ENCODE results near the gene SMTNL2.
"Not testable (repeated sequence)": the region's sequence is repeated elsewhere in the genome, so short reads cannot be mapped to it uniquely, and the experiment has no call there.

Gene SMTNL2

DNA sequence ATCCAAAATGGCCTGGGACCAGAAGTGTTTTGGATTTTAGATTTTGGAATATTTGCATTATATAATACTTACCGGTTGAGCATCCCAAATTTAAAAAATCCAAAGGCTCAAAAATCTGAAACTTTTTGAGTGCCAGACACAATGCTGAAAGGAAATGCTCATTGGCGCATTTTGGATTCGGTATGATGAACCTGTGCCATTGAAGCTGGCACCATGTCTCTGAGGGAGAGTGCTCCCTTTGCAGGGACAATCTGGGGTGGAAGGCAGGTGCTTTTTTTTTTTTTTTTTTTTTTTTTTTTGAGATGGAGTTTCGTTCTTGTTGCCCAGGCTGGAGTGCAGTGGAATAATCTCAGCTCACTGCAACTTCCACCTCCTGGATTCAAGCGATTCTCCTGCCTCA, 17.7 kb downstream of the SMTNL2 start:
- DNase-seq (ENCODE audit: low read depth in 2 of 2), result no peak

DNA sequence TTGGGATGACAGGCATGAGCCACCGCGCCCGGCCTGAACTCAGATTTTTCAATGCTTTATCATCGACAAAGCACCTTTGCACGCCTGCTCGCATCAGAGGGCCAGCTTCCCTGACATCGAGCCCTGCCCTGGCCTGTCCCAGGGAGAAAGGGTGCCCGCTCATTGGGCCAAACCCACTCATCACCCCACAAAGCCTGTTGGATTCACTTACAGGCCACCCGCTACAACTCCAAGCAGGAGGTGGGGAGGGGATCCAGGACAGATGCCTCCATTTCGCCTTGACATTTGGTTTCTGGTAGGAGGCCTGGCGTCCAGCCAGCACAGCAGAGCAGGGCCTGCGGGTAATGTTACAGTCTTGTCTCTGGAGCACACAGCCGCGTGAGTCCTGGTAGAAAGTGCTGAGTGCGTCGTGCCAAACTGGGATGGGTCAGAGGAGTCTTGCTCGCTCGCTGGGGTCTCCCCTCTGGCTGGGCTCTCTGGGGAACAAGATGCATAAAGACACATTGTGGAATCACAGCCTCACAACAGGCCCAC, 19.8 kb downstream of the SMTNL2 start:
- no peak for DNase-seq (ENCODE audit: low read depth in 2 of 2)

DNA sequence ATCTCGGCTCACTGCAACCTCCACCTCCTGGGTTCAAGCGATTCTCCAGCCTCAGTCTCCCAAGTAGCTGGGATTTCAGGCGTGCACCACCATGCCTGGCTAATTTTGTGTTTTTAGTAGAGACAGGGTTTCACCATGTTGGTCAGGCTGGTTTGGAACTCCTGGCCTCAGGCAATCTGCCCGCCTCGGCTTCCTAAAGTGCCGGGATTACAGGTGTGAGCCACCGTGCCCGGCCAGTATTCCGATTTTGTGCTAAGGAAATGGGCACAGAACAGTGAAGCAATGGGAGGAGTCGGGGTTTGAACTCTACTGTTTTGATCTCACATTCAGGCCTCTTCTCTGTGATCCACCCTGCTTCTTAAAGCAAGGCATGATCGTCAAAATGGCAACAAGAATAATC, 20.4 kb downstream of the SMTNL2 start:
- DNase-seq (ENCODE audit: low read depth in 2 of 2), result not testable (repeated sequence)

DNA sequence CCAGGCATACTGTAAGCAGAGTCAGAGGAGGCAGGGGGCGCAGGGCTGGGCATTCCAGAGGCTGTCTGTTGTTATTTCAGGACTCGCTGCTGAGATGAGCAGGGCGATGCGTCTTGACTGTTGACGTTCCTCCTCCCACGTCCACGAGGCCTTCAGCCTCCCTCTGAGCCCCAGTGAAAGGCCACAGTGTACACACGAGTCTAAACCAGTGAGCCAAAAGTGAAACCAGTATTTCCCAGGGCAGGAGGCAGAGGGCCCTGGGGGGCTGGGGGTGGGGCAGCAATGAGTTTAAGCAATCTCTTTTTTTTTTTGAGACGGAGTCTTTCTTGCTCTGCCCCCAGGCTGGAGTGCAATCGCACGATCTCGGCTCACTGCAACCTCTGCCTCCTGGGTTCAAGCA, 21.5 kb downstream of the SMTNL2 start:
- DNase-seq (ENCODE audit: low read depth in 2 of 2), result no peak

DNA sequence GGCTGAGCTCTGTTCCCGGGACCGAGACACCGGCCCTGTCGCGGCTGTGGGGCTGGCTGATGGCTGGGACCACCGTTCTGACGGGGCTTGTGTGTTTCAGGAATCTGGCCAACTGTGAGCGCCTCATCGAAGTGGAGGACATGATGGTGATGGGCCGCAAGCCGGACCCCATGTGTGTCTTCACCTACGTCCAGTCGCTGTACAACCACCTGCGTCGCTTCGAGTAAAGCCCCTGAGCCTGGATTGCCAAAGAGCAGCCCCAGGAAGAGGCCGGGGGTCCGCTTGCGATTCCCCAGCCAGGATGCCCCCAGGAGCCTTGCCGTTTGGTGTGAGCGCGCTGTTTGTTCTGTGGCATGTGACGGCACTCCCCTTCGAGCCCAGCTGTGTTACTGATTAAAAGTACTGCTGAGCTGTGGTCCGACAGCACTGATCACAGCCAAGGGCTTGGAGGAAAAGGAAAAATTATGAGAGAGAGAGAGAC, 23.0 kb downstream of the SMTNL2 start:
- DNase-seq (ENCODE audit: low read depth in 2 of 2), result no peak

DNA sequence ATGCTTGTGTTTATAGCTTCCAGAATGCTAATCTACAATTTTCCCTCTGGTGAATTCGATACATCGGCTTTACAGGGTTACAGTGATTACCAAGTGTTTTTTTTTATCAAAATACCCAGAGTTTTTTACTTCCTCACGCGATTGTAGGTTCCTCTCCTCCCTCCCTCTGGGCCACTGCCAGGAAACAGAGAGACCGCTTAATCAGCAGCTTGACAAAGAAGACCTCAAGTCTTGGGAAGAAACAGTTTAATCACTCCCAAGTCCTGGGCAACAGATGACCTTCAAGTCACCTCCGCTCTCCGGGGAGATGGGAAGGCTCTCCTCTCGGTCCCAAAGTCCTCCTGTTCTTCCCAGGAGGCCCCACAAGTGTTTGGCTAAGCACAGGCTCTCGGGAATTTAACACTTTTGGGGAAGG, 23.5 kb downstream of the SMTNL2 start:
- DNase-seq (ENCODE audit: low read depth in 2 of 2), result no peak

DNA sequence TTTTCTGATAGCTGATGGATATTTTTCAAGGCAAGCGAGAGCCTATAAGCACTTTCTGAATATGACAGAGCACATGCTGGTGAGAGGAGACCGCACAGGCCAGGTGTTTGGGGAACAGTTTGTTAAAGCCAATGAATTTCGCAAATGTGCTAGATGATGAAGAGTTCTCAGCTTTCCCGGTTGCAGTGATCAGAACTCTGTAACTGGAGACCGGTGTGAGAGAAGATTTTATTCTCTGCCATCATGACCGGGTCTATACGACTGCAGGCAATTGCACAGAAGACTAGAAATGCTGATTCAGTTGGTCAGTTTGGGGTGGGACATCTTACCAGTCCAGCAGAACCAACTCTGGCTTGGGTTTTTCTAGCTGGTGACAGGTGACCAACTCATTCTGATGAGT, 25.4 kb downstream of the SMTNL2 start:
- no peak for DNase-seq (ENCODE audit: low read depth in 2 of 2)

DNA sequence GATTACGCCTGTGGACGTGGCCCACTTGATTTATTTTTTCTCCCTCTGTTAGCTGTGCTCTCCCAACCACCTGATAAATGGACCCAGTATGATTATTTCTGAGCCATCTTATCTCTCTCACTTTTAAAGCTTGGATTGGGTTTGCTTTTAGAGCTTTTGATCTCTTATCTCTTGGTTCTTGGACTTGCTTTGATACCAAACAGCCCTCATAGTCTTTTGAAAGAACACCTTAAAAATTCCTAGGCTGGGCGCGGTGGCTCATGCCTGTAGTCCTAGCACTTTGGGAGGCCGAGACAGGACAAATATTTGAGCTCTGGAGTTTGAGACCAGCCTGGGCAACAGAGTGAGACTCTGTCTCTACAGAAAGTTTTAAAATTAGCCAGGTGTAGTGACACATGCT, 25.8 kb downstream of the SMTNL2 start:
- DNase-seq (ENCODE audit: low read depth in 2 of 2), result no peak

DNA sequence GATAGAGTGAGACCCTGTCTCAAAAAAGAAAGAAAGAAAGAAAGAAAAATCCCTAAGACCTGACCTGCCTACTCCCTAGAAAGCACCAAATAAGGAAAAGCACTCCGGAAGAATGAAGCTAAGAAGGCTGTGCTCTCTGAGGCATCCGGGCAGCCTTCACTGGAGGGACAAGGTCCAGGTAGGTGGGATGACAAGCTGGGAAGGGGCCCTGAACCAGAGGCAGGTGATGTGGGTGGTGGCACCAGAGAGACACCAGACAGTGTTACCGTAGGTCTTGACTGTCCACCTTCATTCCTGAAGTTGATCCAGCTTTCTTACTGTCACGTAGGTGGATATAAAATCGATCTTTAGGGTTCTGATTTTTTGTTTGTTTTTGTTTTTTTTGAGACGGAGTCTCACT, 26.3 kb downstream of the SMTNL2 start:
- DNase-seq (ENCODE audit: low read depth in 2 of 2), result no peak

DNA sequence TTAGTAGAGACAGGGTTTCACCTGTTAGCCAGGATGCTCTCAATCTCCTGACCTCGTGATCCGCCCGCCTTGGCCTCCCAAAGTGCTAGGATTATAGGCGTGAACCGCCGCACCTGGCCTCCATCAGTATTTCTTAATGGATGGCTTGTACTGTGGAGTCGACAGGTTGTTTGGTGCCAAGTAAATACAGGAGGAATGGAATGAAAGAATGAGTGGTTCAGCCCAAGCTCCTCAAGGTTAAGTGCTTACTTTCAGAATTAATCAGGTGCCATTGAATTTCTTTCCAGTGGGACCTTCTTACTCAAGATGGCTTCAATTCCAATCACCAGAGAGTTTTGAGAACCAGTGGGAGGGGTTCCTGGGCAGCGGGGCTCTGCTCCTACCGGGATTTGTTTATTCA, 32.1 kb downstream of the SMTNL2 start:
- DNase-seq (ENCODE audit: low read depth in 2 of 2), result no peak

DNA sequence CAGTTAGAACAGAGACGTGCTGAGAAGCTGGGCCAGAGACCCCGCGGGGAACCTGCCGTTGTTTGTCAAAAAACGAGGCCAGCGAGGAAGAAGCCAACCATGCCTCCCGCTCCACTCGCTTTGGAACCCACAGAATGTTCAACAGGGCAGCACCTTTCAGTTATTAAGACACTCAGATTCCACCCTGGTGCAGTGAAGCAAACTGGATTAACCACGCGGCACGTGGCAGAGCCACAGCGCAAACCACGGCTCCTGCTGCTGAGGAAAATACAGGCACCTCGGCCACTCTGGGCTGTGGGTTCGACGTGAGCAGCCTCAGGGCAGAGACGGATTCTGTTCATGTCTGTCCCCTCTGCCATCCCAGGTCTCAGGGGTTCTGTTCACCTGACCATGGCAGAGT, 32.8 kb downstream of the SMTNL2 start:
- DNase-seq (ENCODE audit: low read depth in 2 of 2), result no peak

DNA sequence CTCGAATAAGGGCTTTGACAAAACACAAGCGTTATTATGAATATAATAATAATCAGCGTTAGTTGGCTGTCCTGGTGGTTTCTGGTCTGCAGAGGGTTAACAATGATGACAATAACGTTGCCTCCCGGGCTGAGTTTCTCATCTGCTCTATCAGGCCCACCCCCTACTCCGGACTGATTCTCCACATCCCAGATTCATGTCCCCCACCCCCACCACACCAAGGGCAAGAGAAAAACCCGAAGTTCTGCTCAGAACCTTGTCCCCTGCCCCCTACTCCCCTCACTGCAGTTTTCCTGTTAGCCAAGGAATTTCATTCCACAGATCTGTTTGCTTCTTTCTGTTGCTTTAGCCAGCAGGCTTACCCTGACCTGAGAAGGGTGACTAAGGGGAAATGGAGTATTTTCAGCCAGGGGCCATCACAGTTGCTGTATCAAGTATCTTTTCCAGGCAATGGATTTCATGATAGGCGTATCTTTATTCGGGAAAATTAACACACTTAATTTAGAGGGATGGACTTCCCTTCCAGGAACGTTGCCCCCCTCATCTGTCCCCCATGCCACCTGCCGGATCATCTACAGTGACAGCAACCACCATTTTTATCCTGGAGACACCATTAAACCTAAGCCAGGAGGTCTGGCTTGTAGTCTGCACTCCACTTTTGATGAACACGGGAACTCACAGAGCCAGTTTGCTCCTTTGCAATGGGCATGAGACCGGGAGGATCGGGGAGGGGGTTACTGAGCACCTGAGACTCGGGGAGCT, 33.4 kb downstream of the SMTNL2 start:
- no peak for DNase-seq (ENCODE audit: low read depth in 2 of 2)

DNA sequence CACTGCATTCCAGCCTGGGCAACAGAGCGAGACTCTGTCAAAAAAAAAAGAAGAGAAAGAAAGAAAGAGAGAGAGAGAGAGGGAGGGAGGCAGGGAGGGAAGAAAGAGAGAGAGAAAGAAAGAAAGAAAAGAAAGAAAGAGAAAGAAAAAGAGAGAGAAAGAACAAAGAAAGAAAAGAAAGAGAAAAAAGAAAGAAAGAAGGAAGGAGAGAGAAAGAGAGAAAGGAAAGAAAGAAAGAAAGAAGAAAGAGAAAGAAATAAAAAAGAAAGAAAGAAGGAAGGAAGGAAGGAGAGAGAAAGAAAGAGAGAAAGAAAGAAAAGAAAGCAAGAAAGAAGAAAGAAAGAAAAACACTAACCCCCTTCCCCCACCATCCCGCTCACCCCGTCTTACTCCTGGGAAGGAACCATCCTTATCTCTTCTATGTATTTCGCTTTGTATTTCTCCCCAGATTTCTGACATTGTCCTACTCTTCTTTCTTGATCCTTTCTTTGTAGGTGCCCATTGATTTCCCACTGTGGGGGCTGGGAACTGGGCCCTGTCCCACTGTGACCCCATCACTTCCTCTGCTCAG, 36.3 kb downstream of the SMTNL2 start:
- DNase-seq (ENCODE audit: low read depth in 2 of 2), result no peak

DNA sequence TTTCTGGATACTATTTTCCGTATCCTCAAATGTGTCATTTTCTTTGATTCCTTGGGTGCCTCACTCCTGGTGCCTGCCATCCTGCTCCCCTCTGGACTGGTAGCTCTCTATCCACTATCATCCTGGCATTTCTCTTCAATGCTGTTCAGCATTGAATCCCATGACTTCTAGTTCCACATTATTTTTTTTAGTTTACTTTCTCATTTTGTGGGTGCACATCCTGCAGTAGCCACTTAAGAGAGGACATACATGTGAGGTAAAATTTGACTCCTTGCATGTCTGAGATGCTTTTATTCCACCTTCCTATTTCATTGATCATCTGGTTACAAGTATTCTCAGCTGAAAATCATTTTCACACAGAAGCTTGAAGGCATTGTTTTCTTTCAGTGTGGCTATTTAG, 38.0 kb downstream of the SMTNL2 start:
- no peak for DNase-seq (ENCODE audit: low read depth in 2 of 2)

DNA sequence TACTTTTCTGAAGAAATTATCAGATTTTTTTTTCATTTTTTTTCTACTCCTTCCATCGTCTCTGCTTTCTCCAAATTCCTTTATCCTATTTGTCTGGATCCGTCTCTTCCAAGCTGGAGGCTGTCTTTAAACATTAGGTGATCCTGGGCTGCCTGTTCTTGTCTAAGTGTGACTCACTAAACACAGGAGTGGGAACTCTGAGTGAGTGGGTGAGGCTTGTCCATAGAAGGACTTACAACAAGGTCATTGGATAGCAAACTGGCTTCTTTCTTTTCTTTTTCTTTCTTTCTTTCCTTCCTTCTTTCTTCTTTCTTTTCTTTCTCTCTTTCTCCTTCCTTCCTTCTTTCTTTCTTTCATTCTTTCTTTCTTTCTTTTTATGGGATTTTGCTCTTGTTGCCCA, 38.9 kb downstream of the SMTNL2 start:
- no peak for DNase-seq (ENCODE audit: low read depth in 2 of 2)

DNA sequence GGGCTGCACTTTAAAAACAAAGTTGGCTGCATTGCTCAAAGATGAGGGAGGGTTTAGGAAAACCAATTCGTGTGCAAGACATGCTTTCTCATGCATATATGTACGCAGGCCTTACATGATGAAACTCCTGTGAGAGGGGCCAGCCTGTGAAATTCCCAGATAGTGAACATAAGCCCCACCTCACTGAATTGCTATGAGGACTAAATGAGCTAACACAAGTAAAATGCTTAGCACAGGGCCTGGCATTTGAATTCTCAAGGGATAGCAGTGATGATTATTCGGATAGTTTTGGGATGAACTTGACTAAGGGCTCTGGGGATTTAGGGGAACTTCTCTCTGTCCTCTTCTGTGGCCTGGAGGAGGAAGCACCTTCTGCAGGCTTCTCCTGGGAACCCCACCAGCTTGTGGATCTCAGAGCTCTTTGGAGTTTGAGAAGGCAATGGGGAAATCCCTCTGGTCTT, 40.2 kb downstream of the SMTNL2 start:
- DNase-seq (ENCODE audit: low read depth in 2 of 2), result not testable (repeated sequence)

DNA sequence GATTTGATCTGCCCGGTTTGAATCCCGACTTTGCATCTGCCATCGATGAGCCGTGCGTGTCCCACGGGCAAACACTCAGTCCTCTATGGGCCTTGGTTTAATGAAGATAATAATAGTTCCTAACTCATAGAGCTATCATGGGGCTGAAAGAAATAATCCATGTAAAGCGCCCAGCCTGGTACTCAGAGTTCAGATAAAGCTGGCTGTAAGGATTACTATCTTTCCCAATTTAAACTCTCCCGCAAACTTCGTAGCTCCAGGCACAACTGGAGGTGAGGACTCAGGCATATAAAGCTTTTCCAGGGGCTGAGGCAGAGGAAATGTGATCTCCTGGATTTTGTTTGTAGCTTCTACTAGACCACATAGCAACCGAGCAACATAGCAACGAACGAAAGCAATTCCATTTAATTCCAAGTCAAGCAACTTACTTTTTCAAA, 40.9 kb downstream of the SMTNL2 start:
- no peak for DNase-seq (ENCODE audit: low read depth in 2 of 2)

DNA sequence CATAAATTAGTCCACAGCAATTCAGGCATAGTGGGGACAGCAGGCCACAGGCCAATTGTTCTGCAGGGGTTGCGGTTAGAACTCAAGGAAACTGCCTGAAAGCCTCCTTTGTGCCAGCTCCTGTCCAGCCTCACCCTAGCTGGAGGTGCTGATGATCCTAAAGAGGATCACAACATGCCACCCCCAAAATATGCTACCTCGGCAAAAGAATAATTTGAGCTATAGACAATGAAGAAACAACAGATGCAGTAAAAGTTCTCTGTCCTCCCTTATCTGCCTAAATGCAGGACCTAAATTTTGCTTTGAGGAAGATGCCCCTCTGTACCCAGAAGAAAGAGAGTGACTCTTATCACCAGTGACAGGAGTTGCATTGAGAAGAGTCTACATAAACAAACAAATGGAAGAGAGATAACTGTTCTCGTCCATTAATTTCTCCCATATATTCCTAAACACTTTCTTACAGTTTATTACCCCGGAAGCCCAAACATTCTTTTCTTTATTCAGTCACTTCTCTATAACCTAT, 42.5 kb downstream of the SMTNL2 start:
- DNase-seq (ENCODE audit: low read depth in 2 of 2), result no peak

DNA sequence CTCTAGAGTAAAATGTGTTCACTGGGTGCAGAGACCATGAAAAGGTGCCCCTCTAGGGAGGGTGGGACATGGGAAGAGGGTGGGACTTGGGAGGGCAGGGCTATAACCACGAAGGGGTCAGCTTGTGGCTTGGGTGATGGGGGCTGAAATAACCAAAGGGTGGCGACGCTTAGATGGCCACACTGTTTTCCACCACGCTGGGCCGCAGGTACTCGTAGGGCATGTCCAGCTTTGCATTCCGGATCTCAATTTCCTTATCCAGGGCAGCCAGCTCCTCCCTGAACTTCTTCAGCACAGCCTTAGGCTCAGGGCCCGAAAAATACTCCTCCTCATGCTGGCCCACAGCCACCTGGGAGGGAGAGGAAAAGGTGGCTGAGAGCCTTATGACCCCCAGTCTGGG, 47.1 kb downstream of the SMTNL2 start:
- DNase-seq (ENCODE audit: low read depth in 2 of 2), result no peak

DNA sequence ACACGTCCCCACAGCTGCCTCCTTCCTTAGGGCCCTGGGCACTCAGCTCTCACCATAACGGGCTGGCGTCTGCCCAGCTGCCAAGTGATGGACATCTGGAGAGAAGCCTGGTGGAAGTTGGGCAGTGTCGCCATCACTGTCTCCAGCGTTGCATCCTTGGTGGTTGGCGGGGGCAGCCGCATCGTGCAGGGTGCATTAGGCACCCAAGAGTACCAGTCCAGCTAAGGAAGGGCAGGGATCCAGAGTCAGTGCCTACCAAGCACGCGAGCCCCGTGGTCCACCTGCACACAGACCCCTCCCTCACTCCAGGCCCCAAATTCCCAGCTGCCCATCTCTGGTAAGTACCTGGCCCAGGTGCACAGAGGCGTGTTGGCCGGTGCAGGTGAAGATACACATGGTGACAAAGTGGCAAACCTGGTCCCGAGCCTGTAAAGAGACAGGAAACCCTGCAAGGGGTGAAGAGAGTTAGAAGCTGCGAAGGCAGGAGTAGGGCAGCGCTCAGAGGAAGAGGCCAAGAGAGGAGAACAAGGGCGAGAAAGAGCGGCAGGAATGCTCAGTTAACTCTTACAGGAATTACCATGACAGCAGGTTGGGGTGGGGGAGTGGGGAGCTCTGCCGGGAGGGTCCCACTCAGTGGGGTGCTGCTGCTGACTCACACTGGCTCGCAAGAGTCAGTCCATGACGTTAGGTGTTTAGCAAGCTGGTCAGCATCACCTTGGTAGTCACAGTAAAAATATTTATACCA, 47.7 kb downstream of the SMTNL2 start:
- no peak for DNase-seq (ENCODE audit: low read depth in 2 of 2)

DNA sequence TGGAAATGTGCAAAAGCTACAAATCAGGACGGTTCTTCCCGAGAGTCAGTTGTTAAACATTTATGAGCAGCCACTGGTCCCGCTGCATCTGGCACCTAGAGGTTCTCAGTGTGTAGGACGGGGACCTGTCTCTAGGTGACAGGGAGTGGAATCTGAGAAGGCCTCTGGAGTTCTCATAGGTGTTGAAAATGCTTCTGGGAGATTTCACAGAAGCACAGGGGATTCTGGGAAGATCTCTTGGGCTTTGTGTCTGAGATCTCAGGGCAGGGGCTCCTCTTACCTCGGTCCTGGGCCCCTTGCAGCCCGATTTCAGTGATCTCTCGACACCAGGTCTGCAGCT, 48.2 kb downstream of the SMTNL2 start:
- no peak for DNase-seq (ENCODE audit: low read depth in 2 of 2)

DNA sequence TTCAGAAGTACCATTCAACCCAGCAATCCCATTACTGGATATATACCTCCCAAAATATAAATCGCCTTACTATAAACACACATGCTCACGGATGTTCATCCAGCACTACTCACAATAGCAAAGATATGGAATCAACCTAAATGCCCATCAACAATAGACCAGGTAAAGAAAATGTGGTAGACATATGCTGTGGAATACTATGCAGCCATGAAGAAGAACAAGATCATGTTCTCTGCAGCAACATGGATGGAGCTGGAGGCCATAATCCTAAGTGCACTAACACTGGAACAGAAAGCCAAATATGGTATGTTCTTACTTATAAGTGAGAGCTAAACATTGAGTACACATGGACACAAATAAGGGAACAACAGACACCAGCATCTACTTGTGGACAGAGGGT, 49.3 kb downstream of the SMTNL2 start:
- DNase-seq (ENCODE audit: low read depth in 2 of 2), result no peak

Measured in stimulated activated CD4-positive, alpha-beta T cell treated with anti-CD3 and anti-CD28 coated beads, Interleukin-15, amount 100 ng/mL, for 48 hours (primary cell).